ENCODE results near the gene PCA3. TPM values are rescaled to one million over a fixed set of nuclear protein-coding genes. Genes with fewer than 3 reads are reported as not detected.

PCA3 gene
- total and polyA plus RNA-seq, 2 of the 8 experiments (the other 6 are each of a cell fraction or from before 2014, with no cell fraction given): not detected

GRCh38 chr9:76799473-76799872 is 35.2 kb downstream of the PCA3 start:
- ChIA-PET CTCF (ENCODE audit: partially characterized antibody) (no interaction called here), POLR2A (ENCODE audit: partially characterized antibody) (no interaction called here)
- Histone ChIP-seq H3K18ac (ENCODE audit: extremely low read depth, low read length) (no peak overlapping the region), H3K4ac (replicated peaks; ENCODE audit: insufficient read length, low read depth, low read length) (no peak overlapping the region), H2BK20ac (ENCODE audit: low read length) (no peak overlapping the region), H3K4me2 (ENCODE audit: insufficient read depth in 1 of 2, low read depth in 2 of 2, low read length in 2 of 2) (no peak overlapping the region), H3K79me1 (ENCODE audit: low read depth, low read length) (no peaks in the 10 kb centered on the region), H3K56ac (replicated peaks; ENCODE audit: insufficient read length, low read depth, low read length) (no peak overlapping the region), H2BK15ac (ENCODE audit: low read length) (no peak overlapping the region), H3K9ac (replicated peaks in 1 of 4; ENCODE audit: extremely low read depth in 1 of 4, low read depth in 3 of 4, low read length in 3 of 4) (no peak overlapping the region), H3K4me3 (ENCODE audit: extremely low read depth in 1 of 4, insufficient read depth in 2 of 4, low read depth in 3 of 4, low read length in 4 of 4) (no peak overlapping the region), H3K36me3 (ENCODE audit: control insufficient read depth in 2 of 4, insufficient read depth in 4 of 4, low read length in 3 of 4) (no peaks in the 10 kb centered on the region), H4K20me1 (replicated peaks in 1 of 2; ENCODE audit: control insufficient read depth in 1 of 2, insufficient read depth in 2 of 2, low read length in 2 of 2) (no peaks in the 10 kb centered on the region), H2AK5ac (ENCODE audit: low read depth, low read length) (no peak overlapping the region), H3K9me3 (ENCODE audit: insufficient read depth in 2 of 2, low read depth in 1 of 2, low read length in 1 of 2) (no peaks in the 10 kb centered on the region), H4K5ac (ENCODE audit: insufficient read length, low read depth, low read length) (no peak overlapping the region), H2BK120ac (replicated peaks; ENCODE audit: low read depth, low read length) (no peak overlapping the region), H3K27ac (ENCODE audit: low read depth, low read length) (no peak overlapping the region), H4K8ac (ENCODE audit: extremely low read depth, insufficient read depth, low read length) (no peak overlapping the region), H3K23ac (ENCODE audit: insufficient read length) (no peak overlapping the region), H3K14ac (ENCODE audit: insufficient read length) (no peak overlapping the region), H3K27me3 (replicated peaks in 1 of 4; ENCODE audit: control insufficient read depth in 3 of 4, extremely low read depth in 1 of 4, insufficient read depth in 3 of 4, low read length in 3 of 4) (no peaks in the 10 kb centered on the region), H2BK5ac (ENCODE audit: low read depth, low read length) (no peak overlapping the region), H3K4me1 (replicated peaks in 1 of 4; ENCODE audit: control insufficient read depth in 3 of 4, insufficient read depth in 4 of 4, low read length in 3 of 4) (peaks cover 0 to 5% (median 2%) of the 10 kb centered on the region in 4 experiments; a peak in 4 of 7 replicates), H3K23me2 (ENCODE audit: low read depth, low read length) (no peaks in the 10 kb centered on the region), H3K79me2 (ENCODE audit: control insufficient read depth in 1 of 2, insufficient read depth in 2 of 2, low read length in 2 of 2) (no peaks in the 10 kb centered on the region), H2AFZ (ENCODE audit: low read length) (no peak overlapping the region), H2BK12ac (ENCODE audit: low read depth, low read length) (no peak overlapping the region), H4K91ac (replicated peaks; ENCODE audit: insufficient read length, low read length) (no peak overlapping the region)
- FAIRE-seq (no peak), DNase-seq (ENCODE audit: low read depth in 1 of 2, low spot score in 2 of 2) (no peak)
- WGBS, 2 experiments (ENCODE audit: extremely low coverage in 1 of 2, insufficient coverage in 1 of 2, insufficient read length in 1 of 2, insufficient replicate concordance in 2 of 2, low coverage in 1 of 2, low lambda C conversion rate in 2 of 2, missing lambda C conversion rate in 1 of 2): 100% methylated on average over 1 of the region's 1 CpG; no CpG with 5 or more reads in 1 of the 2 experiments
- no peak for TF ChIP-seq CREB1 (IDR thresholded peaks at IDR 0.05)
- no peak for TF ChIP-seq SUZ12 (IDR thresholded peaks at IDR 0.05; ENCODE audit: low read length)
- TF ChIP-seq, protein P1, sequence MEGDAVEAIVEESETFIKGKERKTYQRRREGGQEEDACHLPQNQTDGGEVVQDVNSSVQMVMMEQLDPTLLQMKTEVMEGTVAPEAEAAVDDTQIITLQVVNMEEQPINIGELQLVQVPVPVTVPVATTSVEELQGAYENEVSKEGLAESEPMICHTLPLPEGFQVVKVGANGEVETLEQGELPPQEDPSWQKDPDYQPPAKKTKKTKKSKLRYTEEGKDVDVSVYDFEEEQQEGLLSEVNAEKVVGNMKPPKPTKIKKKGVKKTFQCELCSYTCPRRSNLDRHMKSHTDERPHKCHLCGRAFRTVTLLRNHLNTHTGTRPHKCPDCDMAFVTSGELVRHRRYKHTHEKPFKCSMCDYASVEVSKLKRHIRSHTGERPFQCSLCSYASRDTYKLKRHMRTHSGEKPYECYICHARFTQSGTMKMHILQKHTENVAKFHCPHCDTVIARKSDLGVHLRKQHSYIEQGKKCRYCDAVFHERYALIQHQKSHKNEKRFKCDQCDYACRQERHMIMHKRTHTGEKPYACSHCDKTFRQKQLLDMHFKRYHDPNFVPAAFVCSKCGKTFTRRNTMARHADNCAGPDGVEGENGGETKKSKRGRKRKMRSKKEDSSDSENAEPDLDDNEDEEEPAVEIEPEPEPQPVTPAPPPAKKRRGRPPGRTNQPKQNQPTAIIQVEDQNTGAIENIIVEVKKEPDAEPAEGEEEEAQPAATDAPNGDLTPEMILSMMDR (IDR thresholded peaks at IDR 0.05; ENCODE audit: control extremely low read depth in 1 of 3, insufficient read depth in 1 of 3, low read depth in 1 of 3, low read length in 3 of 3): no peak
- no peak for TF ChIP-seq POU5F1 (IDR thresholded peaks at IDR 0.05; ENCODE audit: low read depth, low read length)
- TF ChIP-seq CHD2 (IDR thresholded peaks at IDR 0.05; ENCODE audit: low read length): no peak
- TF ChIP-seq MAFK (IDR thresholded peaks at IDR 0.05; ENCODE audit: low read depth, low read length): no peak
- TF ChIP-seq CBX5 (IDR thresholded peaks at IDR 0.05; ENCODE audit: low read depth, low read length): no peak
- no peak for TF ChIP-seq TBP (IDR thresholded peaks at IDR 0.05; ENCODE audit: low read depth, low read length)
- no peak for TF ChIP-seq ASH2L (IDR thresholded peaks at IDR 0.05; ENCODE audit: low read length)
- TF ChIP-seq, protein P2, sequence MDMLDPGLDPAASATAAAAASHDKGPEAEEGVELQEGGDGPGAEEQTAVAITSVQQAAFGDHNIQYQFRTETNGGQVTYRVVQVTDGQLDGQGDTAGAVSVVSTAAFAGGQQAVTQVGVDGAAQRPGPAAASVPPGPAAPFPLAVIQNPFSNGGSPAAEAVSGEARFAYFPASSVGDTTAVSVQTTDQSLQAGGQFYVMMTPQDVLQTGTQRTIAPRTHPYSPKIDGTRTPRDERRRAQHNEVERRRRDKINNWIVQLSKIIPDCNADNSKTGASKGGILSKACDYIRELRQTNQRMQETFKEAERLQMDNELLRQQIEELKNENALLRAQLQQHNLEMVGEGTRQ (IDR thresholded peaks at IDR 0.05; ENCODE audit: low read length): no peak
- no peak for TF ChIP-seq RXRA (IDR thresholded peaks at IDR 0.05; ENCODE audit: insufficient read depth, low read depth, low read length)
- TF ChIP-seq SP1 (IDR thresholded peaks at IDR 0.05; ENCODE audit: low read depth, low read length): no peak

All from H1 (cell line).